Measurements from ENCODE around the gene S1PR1.
"Not testable (repeated sequence)": the region's sequence is repeated elsewhere in the genome, so short reads cannot be mapped to it uniquely, and the experiment has no call there.

The S1PR1 gene

GRCh38 chr1:101236516-101237228 is at the start of gene S1PR1:
S1PR1 (plus strand) TSS chr1:101237019; CDS start chr1:101238985, 1,966 bp downstream.
- peak in 1 of 2 donors; percentile 49 for DNase-seq (ENCODE audit: low read depth in 2 of 2)

GRCh38 chr1:101187297-101187696 is 49.5 kb upstream of the S1PR1 start:
- DNase-seq (ENCODE audit: low read depth in 2 of 2) = no peak

- no peak for DNase-seq (ENCODE audit: low read depth in 2 of 2)
These were observed 48.5 kb upstream of the S1PR1 start for GRCh38 chr1:101188331-101188730.

- DNase-seq (ENCODE audit: low read depth in 2 of 2) = not testable (repeated sequence)
These were observed 47.9 kb upstream of the S1PR1 start for GRCh38 chr1:101188968-101189367.

- no peak for DNase-seq (ENCODE audit: low read depth in 2 of 2)
These were observed 46.4 kb upstream of the S1PR1 start for GRCh38 chr1:101190441-101190840.

GRCh38 chr1:101191049-101191448 is 45.8 kb upstream of the S1PR1 start:
- DNase-seq (ENCODE audit: low read depth in 2 of 2) = no peak

- no peak for DNase-seq (ENCODE audit: low read depth in 2 of 2)
These were observed 43.1 kb upstream of the S1PR1 start for GRCh38 chr1:101193733-101194169.

GRCh38 chr1:101194746-101195145 is 42.1 kb upstream of the S1PR1 start:
- no peak for DNase-seq (ENCODE audit: low read depth in 2 of 2)

- DNase-seq (ENCODE audit: low read depth in 2 of 2) = no peak
These were observed 40.2 kb upstream of the S1PR1 start for GRCh38 chr1:101196668-101197067.

- no peak for DNase-seq (ENCODE audit: low read depth in 2 of 2)
These were observed 37.8 kb upstream of the S1PR1 start for GRCh38 chr1:101198842-101199636.

GRCh38 chr1:101199637-101199982 is 37.2 kb upstream of the S1PR1 start:
- no peak for DNase-seq (ENCODE audit: low read depth in 2 of 2)

- DNase-seq (ENCODE audit: low read depth in 2 of 2) = no peak
These were observed 36.3 kb upstream of the S1PR1 start for GRCh38 chr1:101200513-101200912.

GRCh38 chr1:101203820-101204540 is 32.8 kb upstream of the S1PR1 start:
- DNase-seq (ENCODE audit: low read depth in 2 of 2) = no peak

GRCh38 chr1:101205457-101205856 is 31.4 kb upstream of the S1PR1 start:
- DNase-seq (ENCODE audit: low read depth in 2 of 2) = no peak

- not testable (repeated sequence) for DNase-seq (ENCODE audit: low read depth in 2 of 2)
These were observed 30.7 kb upstream of the S1PR1 start for GRCh38 chr1:101206139-101206538.

GRCh38 chr1:101207271-101207670 is 29.5 kb upstream of the S1PR1 start:
- not testable (repeated sequence) for DNase-seq (ENCODE audit: low read depth in 2 of 2)

GRCh38 chr1:101207891-101208290 is 28.9 kb upstream of the S1PR1 start:
- DNase-seq (ENCODE audit: low read depth in 2 of 2) = no peak

GRCh38 chr1:101215363-101216011 is 21.3 kb upstream of the S1PR1 start:
- DNase-seq (ENCODE audit: low read depth in 2 of 2) = no peak

GRCh38 chr1:101216623-101217022 is 20.2 kb upstream of the S1PR1 start:
- DNase-seq (ENCODE audit: low read depth in 2 of 2) = no peak

- DNase-seq (ENCODE audit: low read depth in 2 of 2) = no peak
These were observed 19.7 kb upstream of the S1PR1 start for GRCh38 chr1:101217148-101217547.

GRCh38 chr1:101218968-101219367 is 17.9 kb upstream of the S1PR1 start:
- not testable (repeated sequence) for DNase-seq (ENCODE audit: low read depth in 2 of 2)
